Measurements from ENCODE around the gene CCDC88B. TPM values are rescaled to one million over a fixed set of nuclear protein-coding genes. Genes with fewer than 3 reads are reported as not detected.
"Not testable (repeated sequence)": the region's sequence is repeated elsewhere in the genome, so short reads cannot be mapped to it uniquely, and the experiment has no call there.

CCDC88B gene
- total RNA-seq, 4 donors from 2014 or later: 7.4 to 14.9 (median 13.7) TPM

GRCh38 chr11:64314146-64314804 is 25.7 kb upstream of the CCDC88B start:
- Histone ChIP-seq H3K36me3 (peaks cover 7 to 31% (median 26%) of the 10 kb centered on the region in 3 donors), H3K4me3 (peak overlapping the region in 2 of 4 donors; percentile 6 to 35), H3K27me3 (no peaks in the 10 kb centered on the region), H3K4me1 (peaks cover 41 to 85% (median 51%) of the 10 kb centered on the region in 3 donors), H3K27ac (peak overlapping the region; percentile 48 to 83 (median 74)), H3K9me3 (no peaks in the 10 kb centered on the region)
- no peak for DNase-seq
- intact Hi-C loops (cut with DNase I): no loop called here
- no peak for TF ChIP-seq POLR2A (IDR thresholded peaks at IDR 0.05)
- no peak for TF ChIP-seq CTCF (IDR thresholded peaks at IDR 0.05)
- 81 to 83% methylated on average over 8 to 15 of the region's 19 CpGs for WGBS, 2 donors

- H3K27me3 ChIP-seq: no peaks in the 10 kb centered on the region
- DNase-seq: no peak
- H3K4me3 ChIP-seq: no peak overlapping the region
- peak overlapping the region in 3 of 4 donors; percentile 48 to 83 (median 72) for H3K27ac ChIP-seq
- H3K4me1 ChIP-seq: peaks cover 48 to 87% (median 58%) of the 10 kb centered on the region in 3 donors
- TF ChIP-seq POLR2A (IDR thresholded peaks at IDR 0.05) (no peak), CTCF (IDR thresholded peaks at IDR 0.05) (no peak)
- H3K36me3 ChIP-seq: peaks cover 7 to 31% (median 26%) of the 10 kb centered on the region in 3 donors
- no peaks in the 10 kb centered on the region for H3K9me3 ChIP-seq
- intact Hi-C loops (cut with DNase I): no loop called here
- WGBS, 2 donors: 84 to 86% methylated on average over 15 to 18 of the region's 24 CpGs
Measured at GRCh38 chr11:64314805-64315561, 25.0 kb upstream of the CCDC88B start.

DNA sequence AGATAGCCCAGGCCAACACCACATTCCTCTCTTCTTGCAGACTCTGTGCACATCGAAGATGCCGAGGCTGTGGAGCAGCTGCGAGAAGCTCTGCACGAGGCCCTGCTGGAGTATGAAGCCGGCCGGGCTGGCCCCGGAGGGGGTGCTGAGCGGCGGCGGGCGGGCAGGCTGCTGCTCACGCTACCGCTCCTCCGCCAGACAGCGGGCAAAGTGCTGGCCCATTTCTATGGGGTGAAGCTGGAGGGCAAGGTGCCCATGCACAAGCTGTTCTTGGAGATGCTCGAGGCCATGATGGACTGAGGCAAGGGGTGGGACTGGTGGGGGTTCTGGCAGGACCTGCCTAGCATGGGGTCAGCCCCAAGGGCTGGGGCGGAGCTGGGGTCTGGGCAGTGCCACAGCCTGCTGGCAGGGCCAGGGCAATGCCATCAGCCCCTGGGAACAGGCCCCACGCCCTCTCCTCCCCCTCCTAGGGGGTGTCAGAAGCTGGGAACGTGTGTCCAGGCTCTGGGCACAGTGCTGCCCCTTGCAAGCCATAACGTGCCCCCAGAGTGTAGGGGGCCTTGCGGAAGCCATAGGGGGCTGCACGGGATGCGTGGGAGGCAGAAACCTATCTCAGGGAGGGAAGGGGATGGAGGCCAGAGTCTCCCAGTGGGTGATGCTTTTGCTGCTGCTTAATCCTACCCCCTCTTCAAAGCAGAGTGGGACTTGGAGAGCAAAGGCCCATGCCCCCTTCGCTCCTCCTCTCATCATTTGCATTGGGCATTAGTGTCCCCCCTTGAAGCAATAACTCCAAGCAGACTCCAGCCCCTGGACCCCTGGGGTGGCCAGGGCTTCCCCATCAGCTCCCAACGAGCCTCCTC is 24.1 kb upstream of the CCDC88B start:
- H3K4me3 ChIP-seq: peak overlapping the region in 2 of 4 donors; percentile 76 to 91
- WGBS, 2 donors: 40 to 83% methylated on average over 2 to 4 of the region's 25 CpGs
- H3K9me3 ChIP-seq; DNase-seq; H3K27me3 ChIP-seq; intact Hi-C loops (cut with DNase I): not testable (repeated sequence)
- peaks cover 7 to 38% (median 26%) of the 10 kb centered on the region in 3 donors for H3K36me3 ChIP-seq
- H3K27ac ChIP-seq: peak overlapping the region; percentile 92 to 99 (median 98)
- H3K4me1 ChIP-seq: peaks cover 52 to 87% (median 60%) of the 10 kb centered on the region in 3 donors

GRCh38 chr11:64316672-64317324 is 23.2 kb upstream of the CCDC88B start:
- TF ChIP-seq POLR2A (IDR thresholded peaks at IDR 0.05) (no peak), CTCF (IDR thresholded peaks at IDR 0.05) (peak in 2 of 6 experiments; percentile 20 to 44)
- intact Hi-C loops (cut with DNase I): no loop called here
- Histone ChIP-seq H3K27ac (peak overlapping the region; percentile 92 to 99 (median 98)), H3K9me3 (no peaks in the 10 kb centered on the region), H3K4me1 (peaks cover 49 to 87% (median 56%) of the 10 kb centered on the region in 3 donors), H3K27me3 (no peaks in the 10 kb centered on the region), H3K4me3 (peak overlapping the region; percentile 60 to 91 (median 82)), H3K36me3 (peaks cover 7 to 47% (median 26%) of the 10 kb centered on the region in 3 donors)
- DNase-seq: no peak
- WGBS, 2 donors: 3 to 9% methylated on average over 15 to 20 of the region's 32 CpGs

Data from esophagus squamous epithelium (tissue), 5 donors.